IMR-90 (cell line): ENCODE results near the gene DRICH1. TPM values are rescaled to one million over a fixed set of nuclear protein-coding genes. Genes with fewer than 3 reads are reported as not detected.

Experiments
- ATAC-seq: fragments of 200-7000 bp; cut with Tn5 transposase; 2 replicates; pipeline ENCODE4 v1.9.1; 2020; ENCODE audit warnings: low read depth, mild to moderate bottlenecking, moderate library complexity
- BruUV-seq: library from RNA; stranded (reverse); fragments of 400-500 nt; replicated peaks from 2 replicates; lab custom pipeline; 2021; lab: Mats Ljungman, UMichigan
- CTCF ChIA-PET: fragments of 300-600 bp; formaldehyde crosslinking; extraction: SDS; loops from one replicate; lab custom pipeline; 2021; ENCODE audit warnings: antibody characterized with exemption; lab: Yijun Ruan, JAX
- POLR2A ChIA-PET: fragments of 300-600 bp; sonication (Branson Sonifier 250); formaldehyde crosslinking; loops from one replicate; lab custom pipeline; 2022; ENCODE audit warnings: antibody characterized with exemption; ENCODE audit not compliant: unreplicated experiment; lab: Charles Lee
- DNase-seq: peaks from one replicate; pipeline ENCODE4 v3.0.0; 2013
- H2AFZ ChIP-seq: replicated peaks from 2 replicates; pipeline ENCODE3; 2013; ENCODE audit warnings: low read length, mild to moderate bottlenecking; ENCODE audit not compliant: poor library complexity
- H2AK5ac ChIP-seq: 2 replicates; pipeline ENCODE4 v1.6.1; 2013; ENCODE audit warnings: low read depth, low read length, inconsistent platforms
- H2AK9ac ChIP-seq: replicated peaks from 2 replicates; pipeline ENCODE3; 2013; ENCODE audit warnings: mild to moderate bottlenecking, low read depth, low read length, moderate library complexity; ENCODE audit not compliant: poor library complexity
- H2BK120ac ChIP-seq: 2 replicates; pipeline ENCODE4 v1.6.1; 2013; ENCODE audit warnings: low read depth, low read length, inconsistent platforms
- H2BK15ac ChIP-seq: 3 replicates; pipeline ENCODE4 v1.6.1; 2013; ENCODE audit warnings: low read depth, low read length, inconsistent platforms
- H2BK20ac ChIP-seq: 2 replicates; pipeline ENCODE4 v1.6.1; 2013; ENCODE audit warnings: low read depth, mild to moderate bottlenecking, inconsistent platforms, low read length, moderate library complexity
- H2BK5ac ChIP-seq: 2 replicates; pipeline ENCODE4 v1.6.1; 2013; ENCODE audit warnings: mild to moderate bottlenecking, low read depth, low read length, inconsistent platforms; ENCODE audit not compliant: poor library complexity, severe bottlenecking
- H3K14ac ChIP-seq: replicated peaks from 2 replicates; pipeline ENCODE4 v1.6.1; 2013; ENCODE audit warnings: low read depth, low read length, inconsistent platforms
- H3K18ac ChIP-seq: 2 replicates; pipeline ENCODE4 v1.6.1; 2013; ENCODE audit warnings: low read depth, low read length, control low read depth
- H3K23ac ChIP-seq: 2 replicates; pipeline ENCODE4 v1.6.1; 2013; ENCODE audit warnings: low read depth, low read length, inconsistent platforms
- H3K27ac ChIP-seq: 2 replicates; pipeline ENCODE4 v1.5.1; 2013; ENCODE audit warnings: mild to moderate bottlenecking, control low read depth, low read length; ENCODE audit not compliant: insufficient read depth
- H3K27me3 ChIP-seq: 2 replicates; pipeline ENCODE4 v1.6.1; 2013; ENCODE audit warnings: low read length; ENCODE audit not compliant: control insufficient read depth, insufficient read depth
- H3K36me3 ChIP-seq: 2 replicates; pipeline ENCODE4 v1.6.1; 2013; ENCODE audit warnings: low read length, mixed read lengths; ENCODE audit not compliant: control insufficient read depth, insufficient read depth
- H3K4ac ChIP-seq: 2 replicates; pipeline ENCODE4 v1.6.1; 2013; ENCODE audit warnings: low read depth, low read length, inconsistent platforms
- H3K4me1 ChIP-seq: 2 replicates; pipeline ENCODE4 v1.6.1; 2013; ENCODE audit warnings: low read length, mixed read lengths; ENCODE audit not compliant: control insufficient read depth, insufficient read depth
- H3K4me2 ChIP-seq: 2 replicates; pipeline ENCODE4 v1.6.1; 2013; ENCODE audit warnings: low read depth, mild to moderate bottlenecking, control low read depth, low read length, moderate library complexity
- H3K4me3 ChIP-seq: 2 replicates; pipeline ENCODE4 v1.5.1; 2013; ENCODE audit warnings: low read depth, mild to moderate bottlenecking, control low read depth, low read length, moderate library complexity; ENCODE audit not compliant: insufficient read depth
- H3K56ac ChIP-seq: 2 replicates; pipeline ENCODE4 v1.6.1; 2013; ENCODE audit warnings: low read length, inconsistent platforms; ENCODE audit not compliant: insufficient read depth; ENCODE audit errors: extremely low read depth
- H3K79me1 ChIP-seq, 2 experiments: 2 replicates each; pipeline ENCODE4 v1.6.1; 2013; ENCODE audit warnings: low read length in 2 of 2, inconsistent platforms in 1 of 2, low read depth in 1 of 2
- H3K9ac ChIP-seq: 2 replicates; pipeline ENCODE4 v1.6.1; 2013; ENCODE audit warnings: low read depth, low read length, control low read depth
- H3K9me1 ChIP-seq: 2 replicates; pipeline ENCODE4 v1.6.1; 2013; ENCODE audit warnings: low read length, inconsistent platforms; ENCODE audit not compliant: insufficient read depth
- H3K9me3 ChIP-seq: 2 replicates; pipeline ENCODE4 v1.6.1; 2013; ENCODE audit warnings: low read length; ENCODE audit not compliant: control insufficient read depth, insufficient read depth
- H4K20me1 ChIP-seq: 2 replicates; pipeline ENCODE4 v1.6.1; 2013; ENCODE audit warnings: low read length, inconsistent platforms; ENCODE audit not compliant: insufficient read depth
- H4K5ac ChIP-seq: 2 replicates; pipeline ENCODE4 v1.6.1; 2013; ENCODE audit warnings: mild to moderate bottlenecking, low read depth, low read length, control low read depth
- H4K8ac ChIP-seq, 2 experiments: 2 replicates each; pipeline ENCODE4 v1.6.1; 2013; ENCODE audit warnings: low read depth in 2 of 2, low read length in 2 of 2, control low read depth in 1 of 2, inconsistent platforms in 1 of 2
- H4K91ac ChIP-seq: 2 replicates; pipeline ENCODE4 v1.6.1; 2013; ENCODE audit warnings: low read depth, low read length, inconsistent platforms; ENCODE audit not compliant: insufficient read depth
- BHLHE40 ChIP-seq: fragments of 150-350 bp; IDR thresholded peaks from 2 replicates; pipeline ENCODE4 v1.6.1; 2016; ENCODE audit warnings: mild to moderate bottlenecking, low read depth, low read length
- CEBPB ChIP-seq: IDR thresholded peaks from 2 replicates; pipeline ENCODE4 v1.6.1; 2012; ENCODE audit warnings: low read depth, low read length, improper control_type of control experiment
- CHD1 ChIP-seq: IDR thresholded peaks from 2 replicates; pipeline ENCODE4 v1.6.1; 2012; ENCODE audit warnings: low read depth, low read length, improper control_type of control experiment
- FOS ChIP-seq: fragments of 150-350 bp; IDR thresholded peaks from 2 replicates; pipeline ENCODE4 v1.6.1; 2016; ENCODE audit warnings: low read depth, low read length
- MAFK ChIP-seq: IDR thresholded peaks from 2 replicates; pipeline ENCODE4 v1.6.1; 2012; ENCODE audit warnings: low read depth, low read length, improper control_type of control experiment
- MAZ ChIP-seq: IDR thresholded peaks from 2 replicates; pipeline ENCODE4 v1.6.1; 2012; ENCODE audit warnings: low read depth, mild to moderate bottlenecking, low read length, improper control_type of control experiment, moderate library complexity, borderline replicate concordance
- MXI1 ChIP-seq: IDR thresholded peaks from 2 replicates; pipeline ENCODE4 v1.6.1; 2012; ENCODE audit warnings: low read depth, mild to moderate bottlenecking, low read length, moderate library complexity, borderline replicate concordance
- NFE2L2 ChIP-seq: fragments of 150-350 bp; IDR thresholded peaks from 2 replicates; pipeline ENCODE4 v1.6.1; 2016; ENCODE audit warnings: low read depth, mild to moderate bottlenecking, low read length
- POLR2A ChIP-seq: IDR thresholded peaks from 2 replicates; pipeline ENCODE4 v1.6.1; 2012; ENCODE audit warnings: mild to moderate bottlenecking, low read depth, low read length
- RAD21 ChIP-seq: IDR thresholded peaks from 2 replicates; pipeline ENCODE4 v1.6.1; 2012; ENCODE audit warnings: low read length, improper control_type of control experiment
- RFX5 ChIP-seq: IDR thresholded peaks from 2 replicates; pipeline ENCODE4 v1.8.0; 2012; ENCODE audit warnings: low read depth, mild to moderate bottlenecking, low read length, moderate library complexity
- SMC3 ChIP-seq: fragments of 150-350 bp; IDR thresholded peaks from 2 replicates; pipeline ENCODE4 v1.6.1; 2016; ENCODE audit warnings: low read depth, mild to moderate bottlenecking, antibody characterized with exemption, low read length, moderate library complexity
- WGBS, 2 experiments: methylation state at CpG; one replicate each; pipeline versions ENCODE4 v1.1.5 to v1.1.7; 2013; ENCODE audit warnings: missing lambda C conversion rate in 2 of 2; ENCODE audit not compliant: insufficient read length in 1 of 2; ENCODE audit errors: extremely low coverage in 2 of 2; 5-methylcytosine and 5-hydroxymethylcytosine counted together
- dilution Hi-C: fragments of 300-500 bp; cut with HindIII; formaldehyde crosslinking; loops from one replicate; pipeline ENCODE4 v1.14.3; 2018; ENCODE audit warnings: low sequenced_read_pairs; ENCODE audit not compliant: unreplicated experiment
- in situ Hi-C: fragments of 300-500 bp; cut with MboI; formaldehyde crosslinking; loops from 3 replicates; pipeline ENCODE4 v1.14.3; 2019; ENCODE audit warnings: low sequenced_read_pairs, inconsistent platforms, mixed read lengths
- intact Hi-C: fragments of 100-400 bp; cut with micrococcal nuclease; formaldehyde crosslinking; loops from 2 replicates; pipeline ENCODE4 v1.10.0; 2022
- polyA plus RNA-seq, 3 experiments: library from polyadenylated mRNA; depleted of rRNA; stranded (reverse); fragments of >200 nt; gene quantifications; 2 replicates each; pipeline ENCODE4 v1.2.3, GENCODE V29; 2012; ENCODE audit warnings: low replicate concordance in 1 of 3
- total RNA-seq: library from RNA; depleted of rRNA; stranded (reverse); fragments of >200 nt; gene quantifications from 2 replicates; pipeline ENCODE4 v1.2.3, GENCODE V29; 2012
- TF ChIP-seq, protein P1 (sequence below): fragments of 150-350 bp; IDR thresholded peaks from 2 replicates; pipeline ENCODE4 v1.6.1; 2017; ENCODE audit warnings: mild to moderate bottlenecking, antibody characterized with exemption, low read length, low read depth
- TF ChIP-seq, protein P2 (sequence below): conservative IDR thresholded peaks from 2 replicates; pipeline ENCODE4 v1.5.1; 2012; ENCODE audit warnings: mild to moderate bottlenecking, low read depth, low read length, improper control_type of control experiment
- TF ChIP-seq, protein P3 (sequence below): fragments of 150-350 bp; IDR thresholded peaks from 2 replicates; pipeline ENCODE4 v1.6.1; 2016; ENCODE audit warnings: low read depth, mild to moderate bottlenecking, low read length, moderate library complexity, borderline replicate concordance

Gene DRICH1
- total and polyA plus RNA-seq, 2 of the 4 experiments (the other 2 are of a cell fraction) = 0.14 TPM; not detected in 1

DNA sequence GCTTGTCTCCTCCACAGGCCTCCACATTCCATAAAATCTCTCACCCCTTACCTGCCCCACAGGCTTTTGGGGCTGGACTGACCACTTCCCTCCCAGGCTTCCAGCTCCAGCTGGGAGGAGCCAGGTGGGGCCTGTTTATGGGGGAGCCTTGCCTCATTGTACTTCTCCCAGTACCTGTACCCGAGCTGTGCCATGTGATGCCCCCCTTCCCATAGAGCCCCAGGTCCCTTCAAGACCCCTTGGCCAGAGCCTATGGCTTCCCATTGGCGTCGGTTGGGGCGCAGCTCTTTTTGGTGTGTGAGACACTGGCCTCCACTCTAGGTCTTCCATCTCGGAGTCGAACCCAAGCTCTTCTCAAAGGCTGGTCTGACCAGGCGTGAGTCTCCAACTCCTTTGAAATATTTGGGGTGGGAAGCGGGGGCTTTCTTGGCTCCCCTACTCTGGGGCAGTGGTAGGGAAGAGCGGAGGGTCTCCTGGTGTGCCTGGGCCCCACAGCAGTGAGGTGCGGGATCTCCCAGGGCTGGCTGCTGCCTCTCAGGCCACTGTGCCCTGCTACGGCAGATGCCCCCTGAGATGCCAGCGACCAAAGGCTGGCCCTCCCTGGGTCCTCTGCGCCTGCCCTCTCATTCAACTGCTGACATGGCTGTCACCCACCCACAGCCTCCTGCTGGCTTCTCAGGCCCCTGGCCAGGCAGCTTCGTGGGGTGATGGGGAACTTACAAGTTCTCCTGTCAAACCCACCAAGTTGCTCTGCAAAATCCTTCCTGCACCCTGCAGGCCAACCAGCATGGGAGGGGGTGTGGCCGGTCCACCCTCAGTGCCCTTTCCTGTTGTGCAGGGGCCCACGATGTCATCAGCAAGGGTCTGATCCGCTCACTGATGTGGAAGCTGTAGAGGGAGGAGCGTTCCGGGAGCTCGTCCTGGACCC lies 25.7 kb downstream of the DRICH1 start:
- Histone ChIP-seq H2BK120ac (no peak overlapping the region), H3K4ac (no peak overlapping the region), H2AFZ (no peak overlapping the region), H2AK5ac (no peak overlapping the region), H4K20me1 (no peaks in the 10 kb centered on the region), H2BK20ac (no peak overlapping the region), H2BK15ac (no peak overlapping the region), H3K56ac (no peak overlapping the region), H3K4me2 (no peak overlapping the region), H3K23ac (no peak overlapping the region), H3K4me3 (no peak overlapping the region), H3K4me1 (no peaks in the 10 kb centered on the region), H3K27ac (no peak overlapping the region), H4K8ac (no peak overlapping the region), H4K5ac (no peak overlapping the region), H3K9me1 (no peaks in the 10 kb centered on the region), H3K9me3 (no peaks in the 10 kb centered on the region), H3K79me1 (no peaks in the 10 kb centered on the region), H3K18ac (no peak overlapping the region), H4K91ac (no peak overlapping the region), H3K14ac (no peak overlapping the region), H2BK5ac (no peak overlapping the region), H3K27me3 (no peaks in the 10 kb centered on the region; the same call in 1 of the 2 replicates), H3K36me3 (no peaks in the 10 kb centered on the region), H3K9ac (no peak overlapping the region), H2AK9ac (no peak overlapping the region)
- in situ Hi-C loops (no loop called here), dilution Hi-C loops (no loop called here), intact Hi-C loops (no loop called here)
- DNase-seq (no peak), ATAC-seq (no peak)
- WGBS, 2 experiments = 85% methylated on average over 4 of the region's 20 CpGs; no CpG with 5 or more reads in 1 of the 2 experiments
- ChIA-PET POLR2A (no interaction called here), CTCF (interaction anchor here (0.6 to 0.7 kb wide), 2 partner anchors 16 to 548 kb away, joined by 3 to 5 read pairs; no protein-coding TSS in a partner anchor)
- no TSS peak for BruUV-seq
- TF ChIP-seq CHD1 = no peak
- TF ChIP-seq MAFK = no peak
- TF ChIP-seq RFX5 = no peak
- TF ChIP-seq CEBPB = no peak
- no peak for TF ChIP-seq MAZ
- TF ChIP-seq NFE2L2 = no peak
- TF ChIP-seq, protein P1, sequence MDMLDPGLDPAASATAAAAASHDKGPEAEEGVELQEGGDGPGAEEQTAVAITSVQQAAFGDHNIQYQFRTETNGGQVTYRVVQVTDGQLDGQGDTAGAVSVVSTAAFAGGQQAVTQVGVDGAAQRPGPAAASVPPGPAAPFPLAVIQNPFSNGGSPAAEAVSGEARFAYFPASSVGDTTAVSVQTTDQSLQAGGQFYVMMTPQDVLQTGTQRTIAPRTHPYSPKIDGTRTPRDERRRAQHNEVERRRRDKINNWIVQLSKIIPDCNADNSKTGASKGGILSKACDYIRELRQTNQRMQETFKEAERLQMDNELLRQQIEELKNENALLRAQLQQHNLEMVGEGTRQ = no peak
- no peak for TF ChIP-seq SMC3
- TF ChIP-seq RAD21 = no peak
- TF ChIP-seq FOS = no peak
- TF ChIP-seq POLR2A = no peak
- TF ChIP-seq, protein P2, sequence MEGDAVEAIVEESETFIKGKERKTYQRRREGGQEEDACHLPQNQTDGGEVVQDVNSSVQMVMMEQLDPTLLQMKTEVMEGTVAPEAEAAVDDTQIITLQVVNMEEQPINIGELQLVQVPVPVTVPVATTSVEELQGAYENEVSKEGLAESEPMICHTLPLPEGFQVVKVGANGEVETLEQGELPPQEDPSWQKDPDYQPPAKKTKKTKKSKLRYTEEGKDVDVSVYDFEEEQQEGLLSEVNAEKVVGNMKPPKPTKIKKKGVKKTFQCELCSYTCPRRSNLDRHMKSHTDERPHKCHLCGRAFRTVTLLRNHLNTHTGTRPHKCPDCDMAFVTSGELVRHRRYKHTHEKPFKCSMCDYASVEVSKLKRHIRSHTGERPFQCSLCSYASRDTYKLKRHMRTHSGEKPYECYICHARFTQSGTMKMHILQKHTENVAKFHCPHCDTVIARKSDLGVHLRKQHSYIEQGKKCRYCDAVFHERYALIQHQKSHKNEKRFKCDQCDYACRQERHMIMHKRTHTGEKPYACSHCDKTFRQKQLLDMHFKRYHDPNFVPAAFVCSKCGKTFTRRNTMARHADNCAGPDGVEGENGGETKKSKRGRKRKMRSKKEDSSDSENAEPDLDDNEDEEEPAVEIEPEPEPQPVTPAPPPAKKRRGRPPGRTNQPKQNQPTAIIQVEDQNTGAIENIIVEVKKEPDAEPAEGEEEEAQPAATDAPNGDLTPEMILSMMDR = no peak
- TF ChIP-seq BHLHE40 = no peak
- no peak for TF ChIP-seq MXI1
- TF ChIP-seq, protein P3, sequence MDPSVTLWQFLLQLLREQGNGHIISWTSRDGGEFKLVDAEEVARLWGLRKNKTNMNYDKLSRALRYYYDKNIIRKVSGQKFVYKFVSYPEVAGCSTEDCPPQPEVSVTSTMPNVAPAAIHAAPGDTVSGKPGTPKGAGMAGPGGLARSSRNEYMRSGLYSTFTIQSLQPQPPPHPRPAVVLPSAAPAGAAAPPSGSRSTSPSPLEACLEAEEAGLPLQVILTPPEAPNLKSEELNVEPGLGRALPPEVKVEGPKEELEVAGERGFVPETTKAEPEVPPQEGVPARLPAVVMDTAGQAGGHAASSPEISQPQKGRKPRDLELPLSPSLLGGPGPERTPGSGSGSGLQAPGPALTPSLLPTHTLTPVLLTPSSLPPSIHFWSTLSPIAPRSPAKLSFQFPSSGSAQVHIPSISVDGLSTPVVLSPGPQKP = no peak
